Activated B cell treated with CpG ODN at 0.5 μM for 24 hours (primary cell): ENCODE measurements around the gene RABGAP1L. TPM values are rescaled to one million over a fixed set of nuclear protein-coding genes. Genes with fewer than 3 reads are reported as not detected.

ENCODE experiments used
- ATAC-seq: fragments of 200-7000 bp; cut with Tn5 transposase; one replicate; pipeline ENCODE4 v1.10.0; 2021; ENCODE audit warnings: low read depth, mild to moderate bottlenecking, moderate library complexity
- CTCF ChIA-PET: fragments of 350-600 bp; sonication (Branson Sonifier 250); formaldehyde crosslinking; loops from one replicate; lab custom pipeline; 2021; ENCODE audit warnings: antibody characterized with exemption; lab: Charles Lee
- POLR2A ChIA-PET: fragments of 350-600 bp; sonication (Branson Sonifier 250); formaldehyde crosslinking; loops from one replicate; lab custom pipeline; 2021; ENCODE audit warnings: antibody characterized with exemption; lab: Charles Lee
- DNase-seq: peaks from one replicate; pipeline ENCODE4 v3.0.0; 2022
- H3K27ac Mint-ChIP-seq: one replicate; pipeline ENCODE4 v1.8.0; 2020; ENCODE audit warnings: mixed read lengths
- H3K27me3 Mint-ChIP-seq: one replicate; pipeline ENCODE4 v1.8.0; 2021; ENCODE audit warnings: mixed read lengths
- H3K36me3 Mint-ChIP-seq: one replicate; pipeline ENCODE4 v1.8.0; 2021; ENCODE audit warnings: low read depth, mixed read lengths
- H3K4me1 Mint-ChIP-seq: one replicate; pipeline ENCODE4 v1.8.0; 2021; ENCODE audit warnings: mixed read lengths
- H3K4me3 Mint-ChIP-seq: one replicate; pipeline ENCODE4 v1.8.0; 2020; ENCODE audit warnings: mild to moderate bottlenecking, mixed read lengths
- H3K9me3 Mint-ChIP-seq: one replicate; pipeline ENCODE4 v1.8.0; 2020; ENCODE audit warnings: mixed read lengths
- CTCF ChIP-seq: fragments of 200-600 bp; IDR thresholded peaks from one replicate; pipeline ENCODE4 v1.8.0; 2022; ENCODE audit warnings: antibody characterized with exemption, mild to moderate bottlenecking
- intact Hi-C: fragments of 100-400 bp; cut with micrococcal nuclease; formaldehyde crosslinking; loops from one replicate; pipeline ENCODE4 v1.15.1; 2024
- total RNA-seq: library from RNA; stranded (reverse); gene quantifications from 2 replicates; pipeline ENCODE4 v1.2.3, GENCODE V29; 2022

RABGAP1L gene
- total RNA-seq, 1 donor from 2014 or later: 126 TPM

GRCh38 chr1:174877208-174877673, 717.9 kb downstream of the RABGAP1L start:
- intact Hi-C loops: loop anchor here (5.0 kb wide), 1 partner anchor 75 kb away; no protein-coding TSS in a partner anchor
- Mint-ChIP-seq H3K4me3 (no peak overlapping the region), H3K4me1 (peaks cover 36% of the 10 kb centered on the region), H3K9me3 (no peaks in the 10 kb centered on the region), H3K36me3 (peaks cover 15% of the 10 kb centered on the region), H3K27me3 (no peaks in the 10 kb centered on the region), H3K27ac (no peak overlapping the region)
- ChIA-PET POLR2A (no interaction called here), CTCF (no interaction called here)
- ATAC-seq: no peak
- no peak for TF ChIP-seq CTCF
- no peak for DNase-seq

GRCh38 chr1:174880171-174880570, 720.9 kb downstream of the RABGAP1L start:
- Mint-ChIP-seq H3K4me1 (peaks cover 27% of the 10 kb centered on the region), H3K9me3 (no peaks in the 10 kb centered on the region), H3K27ac (no peak overlapping the region), H3K27me3 (no peaks in the 10 kb centered on the region), H3K36me3 (peaks cover 17% of the 10 kb centered on the region), H3K4me3 (no peak overlapping the region)
- ATAC-seq (no peak), DNase-seq (no peak)
- ChIA-PET CTCF (no interaction called here), POLR2A (no interaction called here)
- TF ChIP-seq CTCF: no peak
- intact Hi-C loops: no loop called here

- no peak overlapping the region for H3K27ac Mint-ChIP-seq
- H3K4me3 Mint-ChIP-seq: no peak overlapping the region
- ATAC-seq (no peak), DNase-seq (no peak)
- no peaks in the 10 kb centered on the region for H3K27me3 Mint-ChIP-seq
- H3K9me3 Mint-ChIP-seq: no peaks in the 10 kb centered on the region
- no peak for TF ChIP-seq CTCF
- H3K36me3 Mint-ChIP-seq: peaks cover 20% of the 10 kb centered on the region
- peaks cover 18% of the 10 kb centered on the region for H3K4me1 Mint-ChIP-seq
- ChIA-PET CTCF (interaction anchor here (1.2 kb wide), 1 partner anchor 100 kb away, joined by 5 read pairs; no protein-coding TSS in a partner anchor), POLR2A (interaction anchor here (1.0 kb wide), 1 partner anchor 116 kb away, joined by 4 read pairs; the partner anchor contains the start of gene CACYBP)
- intact Hi-C loops: no loop called here
These were observed 724.1 kb downstream of the RABGAP1L start for GRCh38 chr1:174883409-174883808.

- Mint-ChIP-seq H3K9me3 (no peaks in the 10 kb centered on the region), H3K4me3 (no peak overlapping the region), H3K4me1 (peaks cover 18% of the 10 kb centered on the region), H3K27ac (no peak overlapping the region), H3K36me3 (peaks cover 23% of the 10 kb centered on the region), H3K27me3 (no peaks in the 10 kb centered on the region)
- ChIA-PET CTCF (no interaction called here), POLR2A (interaction anchor here (0.6 to 1.0 kb wide), 2 partner anchors 115 to 146 kb away, joined by 4 to 5 read pairs; partner anchors contain the start of gene CACYBP)
- no peak for DNase-seq
- no peak for ATAC-seq
- intact Hi-C loops: loop anchor here (1.0 kb wide), 1 partner anchor 20 kb away; no protein-coding TSS in a partner anchor
- TF ChIP-seq CTCF: no peak
These were observed 724.7 kb downstream of the RABGAP1L start for GRCh38 chr1:174884038-174884437.

- POLR2A ChIA-PET: interaction anchor here (0.6 kb wide), 1 partner anchor 145 kb away, joined by 5 read pairs; no protein-coding TSS in a partner anchor
- TF ChIP-seq CTCF: no peak
- Mint-ChIP-seq H3K9me3 (no peaks in the 10 kb centered on the region), H3K27ac (no peak overlapping the region), H3K4me3 (no peak overlapping the region), H3K36me3 (peaks cover 26% of the 10 kb centered on the region), H3K27me3 (no peaks in the 10 kb centered on the region), H3K4me1 (peaks cover 18% of the 10 kb centered on the region)
- ATAC-seq (no peak), DNase-seq (no peak)
- intact Hi-C loops: loop anchor here (1.0 kb wide), 1 partner anchor 20 kb away; no protein-coding TSS in a partner anchor
- CTCF ChIA-PET: no interaction called here
These were observed 725.2 kb downstream of the RABGAP1L start for GRCh38 chr1:174884566-174884965.
